Stimulated activated CD8-positive, alpha-beta memory T cell treated with anti-CD3 and anti-CD28 coated beads, Interleukin-15, amount 100 ng/mL, for 24 hours (primary cell): ENCODE results near the gene LITAF.
"Not testable (repeated sequence)": the region's sequence is repeated elsewhere in the genome, so short reads cannot be mapped to it uniquely, and the experiment has no call there.

Experiments
- DNase-seq: peaks from one replicate; pipeline ENCODE4 v3.0.0-alpha.2; 2020; ENCODE audit warnings: low read depth

LITAF gene

GRCh38 chr16:11515540-11516430 lies 70.9 kb downstream of the LITAF start:
- DNase-seq, result no peak

DNA sequence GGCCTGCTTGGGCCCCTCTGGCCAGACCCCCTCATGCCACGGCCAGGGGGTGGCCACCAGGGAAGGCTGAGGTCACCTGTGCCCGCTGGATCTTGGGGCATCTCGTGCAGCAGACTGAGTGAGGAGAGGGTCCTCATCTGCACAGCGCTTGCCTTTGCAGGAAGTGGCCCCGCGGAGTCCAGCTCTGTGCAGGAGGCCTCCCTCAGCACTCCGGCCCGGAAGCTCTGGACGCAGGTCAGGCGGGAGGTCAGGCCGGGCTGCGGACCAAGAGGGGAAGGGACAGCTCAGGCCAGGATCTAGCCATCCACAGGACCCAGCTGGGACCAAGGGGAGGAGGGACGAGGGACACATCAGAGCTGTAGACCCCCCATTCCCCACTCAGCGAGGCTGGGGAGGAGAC lies 72.4 kb downstream of the LITAF start:
- no peak for DNase-seq

DNA sequence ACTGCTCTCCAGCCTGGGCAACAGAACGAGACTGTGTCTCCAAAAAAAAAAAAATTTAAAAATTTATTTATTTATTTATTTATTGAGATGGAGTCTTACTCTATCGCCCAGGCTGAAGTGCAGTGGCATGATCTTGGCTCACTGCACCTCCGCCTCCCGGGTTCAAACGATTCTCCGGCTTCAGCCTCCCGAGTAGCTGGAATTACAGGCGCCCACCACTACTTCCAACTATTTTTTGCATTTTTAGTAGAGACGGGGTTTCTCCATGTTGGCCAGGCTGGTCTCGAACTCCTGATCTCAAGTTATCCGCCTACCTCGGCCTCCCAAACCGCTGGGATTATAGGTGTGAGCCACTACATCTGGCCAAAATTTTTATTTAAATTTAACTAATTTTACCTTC lies 73.4 kb downstream of the LITAF start:
- not testable (repeated sequence) for DNase-seq

- no peak for DNase-seq
Observed at GRCh38 chr16:11511801-11512200, 74.9 kb downstream of the LITAF start.

DNA sequence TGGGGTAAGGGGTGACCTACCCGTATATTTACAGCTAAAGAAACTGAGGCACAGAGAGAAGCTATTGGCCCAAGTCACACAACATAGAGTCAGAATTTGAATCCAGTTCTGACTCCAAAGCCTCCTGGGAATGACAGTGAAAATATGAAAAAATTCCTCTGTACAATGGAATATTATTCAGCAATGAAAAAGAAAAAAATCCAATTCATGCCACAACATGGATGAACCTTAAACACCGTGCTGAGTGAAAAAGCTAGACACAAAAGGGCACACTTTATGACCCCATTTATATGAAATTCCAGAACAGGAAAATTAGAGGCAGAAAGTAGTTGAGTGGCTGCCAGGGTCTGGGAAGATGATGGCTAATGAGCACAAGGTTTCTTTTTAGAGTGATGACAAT lies 75.4 kb downstream of the LITAF start:
- DNase-seq, result no peak

GRCh38 chr16:11510178-11510973 lies 76.3 kb downstream of the LITAF start:
- no peak for DNase-seq

GRCh38 chr16:11507991-11508390 lies 78.7 kb downstream of the LITAF start:
- no peak for DNase-seq

DNA sequence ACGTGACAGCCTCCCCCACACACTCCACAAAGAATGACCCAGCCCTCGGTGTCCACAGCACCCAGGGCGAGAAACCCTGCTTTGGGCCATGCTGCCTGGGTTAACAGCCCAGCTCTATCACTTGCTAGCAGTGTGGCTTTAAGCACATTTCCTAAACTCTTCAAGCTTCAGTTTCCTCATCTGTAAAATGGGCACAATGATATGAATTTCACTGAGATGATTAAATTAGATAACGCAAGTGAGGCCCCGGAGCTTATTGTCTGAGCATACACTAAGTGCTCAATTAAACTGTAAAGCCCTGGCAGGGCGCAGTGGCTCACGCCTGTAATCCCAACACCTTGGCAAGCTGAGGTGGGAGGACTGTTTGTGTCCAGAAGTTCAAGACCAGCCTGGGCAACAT lies 79.4 kb downstream of the LITAF start:
- no peak for DNase-seq

- no peak for DNase-seq
Observed at GRCh38 chr16:11506741-11507305, 79.9 kb downstream of the LITAF start.

DNA sequence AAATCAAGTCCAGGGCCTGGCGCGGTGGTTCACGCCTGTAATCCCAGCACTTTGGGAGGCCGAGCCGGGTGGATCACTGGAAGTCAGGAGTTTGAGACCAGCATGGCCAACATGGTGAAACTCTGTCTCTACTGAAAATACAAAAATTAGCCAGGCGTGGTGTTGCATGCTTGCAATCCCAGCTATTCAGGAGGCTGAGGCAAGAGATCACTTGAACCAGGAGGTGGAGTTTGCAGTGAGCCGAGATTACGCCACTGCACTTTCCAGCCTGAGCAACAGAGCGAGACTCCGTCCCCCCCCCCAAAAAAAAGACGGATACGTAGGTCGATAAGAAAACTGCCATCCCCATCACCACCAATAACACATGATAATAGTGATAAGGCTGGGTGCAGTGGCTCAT lies 82.5 kb downstream of the LITAF start:
- not testable (repeated sequence) for DNase-seq

GRCh38 chr16:11503566-11503965 lies 83.2 kb downstream of the LITAF start:
- no peak for DNase-seq

- no peak for DNase-seq
Observed at GRCh38 chr16:11502239-11502638, 84.5 kb downstream of the LITAF start.

GRCh38 chr16:11501632-11502031 lies 85.1 kb downstream of the LITAF start:
- DNase-seq, result no peak

- no peak for DNase-seq
Observed at GRCh38 chr16:11500700-11501346, 85.9 kb downstream of the LITAF start.

GRCh38 chr16:11499295-11500089 lies 87.2 kb downstream of the LITAF start:
- no peak for DNase-seq

DNA sequence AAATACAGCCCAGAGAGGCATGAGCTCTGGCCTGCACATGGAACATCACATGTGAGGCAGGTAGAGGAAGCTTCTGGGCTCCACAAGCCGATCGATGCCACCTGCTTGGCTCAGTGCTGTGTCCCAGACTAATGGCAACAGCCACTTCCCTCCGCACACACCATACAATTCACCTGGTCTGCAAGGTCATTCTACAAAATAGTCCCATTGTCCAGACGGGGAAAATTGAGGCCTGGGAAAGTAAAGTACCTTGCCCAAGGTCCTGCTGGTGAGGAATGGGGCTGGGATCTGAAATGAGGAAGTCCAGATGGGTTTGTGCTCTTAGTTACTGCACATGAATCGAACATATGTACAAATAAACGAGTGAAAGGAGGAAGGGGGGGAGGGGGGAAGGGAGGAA lies 88.0 kb downstream of the LITAF start:
- no peak for DNase-seq

DNA sequence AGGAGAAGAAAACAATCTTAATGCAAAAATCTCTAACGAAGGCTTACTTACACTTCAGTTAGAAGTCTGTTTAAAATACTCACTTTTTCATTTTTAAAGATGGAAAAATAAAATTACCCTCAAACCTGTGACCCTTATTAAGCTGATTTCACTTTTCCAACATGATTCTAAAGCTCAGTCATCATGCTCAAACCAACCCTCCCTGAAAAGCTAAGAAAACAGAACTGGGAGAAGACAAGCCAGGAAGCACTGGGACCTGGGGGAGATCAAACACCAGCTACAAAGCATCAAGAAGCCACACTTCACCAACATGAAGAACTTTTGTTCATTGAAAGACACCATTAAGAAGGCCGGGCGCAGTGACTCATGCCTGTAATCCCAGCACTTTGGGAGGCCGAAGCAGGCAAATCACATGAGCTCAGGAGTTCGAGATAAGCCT lies 88.8 kb downstream of the LITAF start:
- no peak for DNase-seq
